Choroid plexus epithelial cell (primary cell): ENCODE data around the gene ATG3.

Experiments used
- DNase-seq: peaks from one replicate; pipeline ENCODE4 v3.0.0-alpha.2; 2010; ENCODE audit warnings: low read depth
- H3K4me3 ChIP-seq: 2 replicates; pipeline ENCODE4 v1.5.1; 2011; ENCODE audit warnings: low read depth, mild to moderate bottlenecking, control low read depth, low read length, moderate library complexity
- CTCF ChIP-seq: conservative IDR thresholded peaks from 2 replicates; pipeline ENCODE4 v1.5.1; 2011; ENCODE audit warnings: low read depth, mild to moderate bottlenecking, control low read depth, inconsistent platforms, low read length, moderate library complexity

The ATG3 gene

DNA sequence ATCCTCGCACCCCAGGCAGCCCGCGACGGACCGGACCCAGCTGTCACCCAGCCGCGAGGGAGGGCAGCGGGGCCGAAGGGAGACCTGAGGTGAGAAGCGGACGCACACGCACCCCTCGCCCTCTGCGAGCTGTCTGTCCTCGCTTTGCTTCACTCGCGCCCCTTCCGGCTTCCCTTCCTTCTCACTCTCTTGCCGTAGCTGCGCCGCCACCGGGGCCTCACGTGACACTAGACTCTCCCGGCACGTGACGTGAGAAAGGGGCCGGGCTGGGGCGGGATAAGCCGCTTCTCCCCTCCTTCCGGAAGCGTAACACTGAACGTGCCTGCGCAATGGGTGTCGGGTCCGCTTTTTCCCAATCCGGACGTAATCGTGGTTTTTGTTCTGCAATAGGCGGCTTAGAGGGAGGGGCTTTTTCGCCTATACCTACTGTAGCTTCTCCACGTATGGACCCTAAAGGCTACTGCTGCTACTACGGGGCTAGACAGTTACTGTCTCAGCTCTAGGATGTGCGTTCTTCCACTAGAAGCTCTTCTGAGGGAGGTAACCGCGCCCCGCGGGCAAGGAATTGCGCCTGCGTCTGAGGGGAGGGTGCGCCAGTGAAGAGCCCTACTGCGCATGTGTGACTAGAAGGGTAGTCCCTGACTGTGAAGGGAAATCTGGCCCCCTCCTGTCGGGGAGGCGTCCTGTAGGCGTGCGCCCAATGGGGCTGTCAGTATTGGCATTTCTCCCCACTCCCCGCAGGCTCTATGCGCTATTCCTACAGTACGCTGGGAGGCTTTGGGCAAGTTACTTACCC lies at the start of gene ATG3, which contains the start of gene SLC35A5:
TSS of gene ATG3 (minus strand) at position 229 of the 796 bp plus-strand sequence. CDS start 434 bp downstream, outside the sequence.
TSS of gene SLC35A5 (plus strand) at position 312 of the 796 bp plus-strand sequence. CDS start 1,359 bp downstream, outside the sequence.
- no peak for TF ChIP-seq CTCF
- DNase-seq, result peak; percentile 99
- peak within 1 kb of the TSS; percentile 100 for H3K4me3 ChIP-seq

GRCh38 chr3:112610121-112610520 lies 48.4 kb upstream of the ATG3 start:
- DNase-seq, result peak; percentile 67
- no peak overlapping the region for H3K4me3 ChIP-seq
- TF ChIP-seq CTCF, result no peak

GRCh38 chr3:112607863-112608262 lies 46.1 kb upstream of the ATG3 start:
- no peak for TF ChIP-seq CTCF
- no peak overlapping the region for H3K4me3 ChIP-seq
- no peak for DNase-seq

DNA sequence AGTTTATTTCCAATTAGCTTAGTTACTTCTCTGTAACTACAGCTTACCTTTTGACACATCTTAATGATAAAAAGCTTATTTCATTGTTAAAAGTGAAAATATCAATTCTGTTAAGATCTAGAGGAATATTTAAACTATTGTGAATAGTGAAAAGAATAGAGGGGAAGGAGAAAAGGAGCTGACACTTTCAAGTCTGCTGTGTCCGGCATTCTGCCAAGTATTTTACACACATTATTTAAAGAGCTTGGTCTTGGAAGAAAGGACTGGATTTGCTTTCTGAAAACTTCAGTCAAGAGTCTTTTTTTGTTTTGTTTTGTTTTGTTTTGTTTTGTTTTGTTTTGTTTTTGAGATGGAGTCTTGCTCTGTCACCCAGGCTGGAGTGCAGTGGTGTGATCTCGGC lies 44.3 kb upstream of the ATG3 start:
- TF ChIP-seq CTCF, result no peak
- no peak overlapping the region for H3K4me3 ChIP-seq
- DNase-seq, result peak; percentile 23

DNA sequence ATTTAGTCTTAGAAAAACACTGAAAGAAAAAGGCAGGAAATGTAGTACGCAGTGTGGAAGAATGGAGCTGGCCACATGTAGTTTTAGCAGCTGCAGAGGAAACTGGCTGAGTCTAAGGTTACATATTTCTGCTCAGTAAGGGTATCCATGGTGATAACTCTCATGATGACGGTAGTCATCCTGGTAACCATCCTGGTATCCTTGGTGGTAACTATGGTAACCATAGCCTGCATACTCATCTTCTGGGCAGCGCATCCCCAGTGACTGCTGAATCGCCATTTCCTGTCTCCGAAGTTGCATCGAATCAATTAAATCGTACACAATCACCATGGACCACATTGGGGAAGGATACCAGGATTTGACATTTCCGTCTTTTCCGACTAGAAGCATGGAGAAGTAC lies 43.5 kb upstream of the ATG3 start:
- TF ChIP-seq CTCF, result no peak
- H3K4me3 ChIP-seq, result no peak overlapping the region
- DNase-seq, result peak; percentile 99

GRCh38 chr3:112604536-112604935 lies 42.8 kb upstream of the ATG3 start:
- DNase-seq, result peak; percentile 97
- TF ChIP-seq CTCF, result no peak
- no peak overlapping the region for H3K4me3 ChIP-seq
